NB4 (cell line): ENCODE measurements around the gene ADCY6.

Experiments used
- CTCF ChIP-seq: IDR thresholded peaks from one replicate; pipeline ENCODE4 v1.5.1; 2012; ENCODE audit warnings: low read depth, low read length
- MAX ChIP-seq: IDR thresholded peaks from 2 replicates; pipeline ENCODE4 v1.6.1; 2011; ENCODE audit warnings: low read depth, low read length
- POLR2A ChIP-seq: IDR thresholded peaks from 2 replicates; pipeline ENCODE4 v1.6.1; 2011; ENCODE audit warnings: mild to moderate bottlenecking; ENCODE audit not compliant: insufficient read length; ENCODE audit errors: extremely low read depth

- no peak for TF ChIP-seq CTCF
- no peak for TF ChIP-seq MAX
- TF ChIP-seq POLR2A: no peak
Measured at GRCh38 chr12:48739618-48740269, 49.1 kb downstream of the ADCY6 start.
